ENCODE data around the gene RHBDD3.

RHBDD3 gene

DNA sequence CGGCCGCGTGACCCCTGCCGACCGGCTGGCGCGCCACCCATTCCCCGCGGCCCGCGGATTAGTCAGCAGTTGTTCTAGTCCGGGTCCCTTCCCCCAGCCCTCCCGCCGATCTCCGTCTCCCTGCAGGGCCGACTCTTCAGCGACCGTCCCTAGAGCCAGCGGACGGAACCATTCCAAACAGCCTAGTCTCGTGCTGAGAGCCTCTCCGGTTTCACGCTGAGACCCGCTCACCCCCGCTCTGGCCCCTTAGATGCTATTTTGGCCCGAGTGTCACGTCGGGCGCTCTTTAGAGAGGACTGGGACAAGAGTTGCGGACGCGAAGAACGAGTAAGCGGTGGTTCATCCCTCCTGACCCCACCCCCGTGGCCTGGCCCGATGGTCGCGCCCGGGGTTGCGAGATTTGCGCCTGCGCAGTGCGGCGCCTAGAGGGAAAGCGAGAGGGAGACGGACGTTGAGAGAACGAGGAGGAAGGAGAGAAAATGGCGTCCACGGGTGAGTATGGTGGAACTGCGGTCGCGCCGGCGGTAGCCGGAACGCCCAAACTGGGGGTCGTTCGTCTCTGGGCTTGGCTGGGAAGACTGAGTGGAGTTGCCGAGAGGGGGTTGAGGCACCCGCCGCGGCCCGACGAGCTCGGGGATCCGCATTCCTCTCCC is at the start of gene RHBDD3, which contains the start of gene EWSR1:
RHBDD3 (minus strand) TSS at position 124 of the 653 bp plus-strand sequence. CDS start 2,355 bp downstream, outside the sequence.
EWSR1 (plus strand) TSS at position 411 of the 653 bp plus-strand sequence; CDS start at position 480, 69 bp downstream.
- DNase-seq = peak; percentile 96

GRCh38 chr22:29316141-29316828 is 48.5 kb upstream of the RHBDD3 start:
- DNase-seq = no peak

GRCh38 chr22:29315286-29316140 is 47.7 kb upstream of the RHBDD3 start, which contains the start of gene RASL10A:
Gene RASL10A (minus strand): TSS chr22:29315697. CDS start chr22:29315246, 451 bp downstream.
- no peak for DNase-seq

DNA sequence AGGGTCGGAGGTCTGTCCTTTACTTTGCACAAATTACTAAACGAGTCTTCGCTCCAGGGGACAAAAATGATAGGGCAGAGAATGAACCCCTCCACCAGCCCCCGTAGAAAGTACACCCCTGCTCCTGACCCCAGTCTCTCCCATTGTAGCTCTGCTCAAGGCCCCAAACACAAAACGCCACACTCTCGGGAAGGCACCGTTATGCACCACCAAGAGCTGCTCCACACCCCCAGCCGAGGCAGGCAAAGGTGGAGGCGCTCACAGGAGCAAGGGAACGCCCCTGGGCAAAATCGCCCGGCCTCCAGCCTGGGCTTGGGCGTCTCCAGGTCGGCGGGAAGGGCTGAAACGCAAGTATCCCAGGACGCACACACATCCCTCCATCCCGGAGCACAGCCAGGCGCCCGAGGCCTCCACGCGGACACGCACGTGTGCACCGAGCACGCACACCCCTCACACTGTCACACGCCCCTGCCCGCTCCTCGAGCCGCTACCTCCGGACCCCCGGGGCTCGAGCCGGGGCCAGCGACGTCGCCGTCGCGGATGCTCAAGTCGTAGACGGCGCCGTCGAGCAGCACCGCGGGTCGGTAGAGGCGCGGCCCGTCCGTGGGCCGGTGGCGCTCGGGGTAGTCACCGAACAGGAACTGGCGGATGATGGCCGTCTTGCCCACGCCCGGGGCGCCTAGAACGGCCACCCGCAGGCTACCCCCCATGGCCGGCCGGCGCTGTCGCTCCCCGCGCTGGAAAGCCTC is 46.9 kb upstream of the RHBDD3 start:
- DNase-seq = no peak

- DNase-seq = no peak
These were observed 46.0 kb upstream of the RHBDD3 start for GRCh38 chr22:29313576-29314466.

DNA sequence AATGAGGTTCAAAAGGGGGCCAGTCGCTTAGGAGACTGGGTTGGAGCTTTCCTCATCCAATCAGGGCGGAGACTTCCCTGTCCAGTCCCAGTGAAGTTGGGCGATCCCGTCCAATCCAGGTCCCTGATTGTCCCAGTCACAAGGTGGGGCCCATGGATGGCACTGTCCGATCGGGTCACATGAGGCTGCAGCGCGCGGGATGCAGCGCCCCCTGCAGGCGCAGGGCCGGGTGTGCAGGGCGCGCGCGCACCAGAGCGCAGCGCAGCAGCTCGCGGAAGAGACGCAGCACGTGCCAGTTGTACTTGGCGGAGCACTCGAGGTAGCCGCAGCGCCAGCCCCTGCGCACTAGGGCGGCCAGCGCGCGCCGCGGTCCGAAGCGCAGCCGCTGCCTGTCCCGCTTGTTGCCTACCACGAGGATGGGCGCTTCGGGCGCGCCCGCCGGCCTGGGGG is 45.4 kb upstream of the RHBDD3 start:
- DNase-seq = no peak

DNA sequence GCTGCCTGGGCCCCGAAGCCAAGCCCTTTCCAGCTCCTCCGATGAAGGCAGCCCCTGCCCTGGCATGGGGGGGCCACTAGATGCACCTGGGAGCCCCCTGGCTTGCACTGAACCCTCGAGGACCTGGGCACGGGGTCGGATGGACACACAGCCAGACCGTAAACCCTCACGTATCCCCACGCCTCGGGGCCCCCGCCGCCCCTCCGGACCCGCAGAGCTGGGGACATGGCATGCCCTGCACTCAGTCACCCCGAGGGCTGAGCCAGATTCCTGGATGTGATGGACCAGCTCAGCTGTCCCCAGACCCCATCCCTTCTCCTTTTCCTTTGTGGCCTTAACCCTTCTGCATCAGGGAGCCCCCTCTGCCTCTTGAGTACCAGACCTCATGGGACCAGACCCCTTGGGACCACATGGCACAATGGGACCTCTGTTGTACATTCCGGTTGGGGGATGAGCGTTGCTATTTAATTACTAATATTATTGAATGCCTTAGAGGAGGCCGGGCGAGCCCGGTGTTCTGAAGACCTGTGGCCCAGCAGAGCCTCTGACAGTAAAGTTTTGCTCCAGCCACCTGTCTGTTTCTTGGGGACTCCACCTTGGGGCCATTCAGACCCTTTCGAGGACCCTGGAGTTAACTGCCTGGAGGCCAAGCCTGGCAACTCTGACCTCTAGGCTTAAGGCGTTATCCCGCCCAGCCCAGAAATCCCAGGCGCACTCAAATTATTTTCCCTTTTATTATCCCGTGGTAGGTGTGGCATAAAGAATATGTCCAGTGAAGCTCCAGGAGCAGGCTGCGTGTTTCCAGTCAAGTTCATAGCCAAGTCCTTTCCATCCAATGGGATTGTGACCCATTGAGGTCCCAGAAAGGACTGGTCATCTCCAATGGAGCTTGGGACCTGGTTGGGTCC is 44.7 kb upstream of the RHBDD3 start:
- no peak for DNase-seq

DNA sequence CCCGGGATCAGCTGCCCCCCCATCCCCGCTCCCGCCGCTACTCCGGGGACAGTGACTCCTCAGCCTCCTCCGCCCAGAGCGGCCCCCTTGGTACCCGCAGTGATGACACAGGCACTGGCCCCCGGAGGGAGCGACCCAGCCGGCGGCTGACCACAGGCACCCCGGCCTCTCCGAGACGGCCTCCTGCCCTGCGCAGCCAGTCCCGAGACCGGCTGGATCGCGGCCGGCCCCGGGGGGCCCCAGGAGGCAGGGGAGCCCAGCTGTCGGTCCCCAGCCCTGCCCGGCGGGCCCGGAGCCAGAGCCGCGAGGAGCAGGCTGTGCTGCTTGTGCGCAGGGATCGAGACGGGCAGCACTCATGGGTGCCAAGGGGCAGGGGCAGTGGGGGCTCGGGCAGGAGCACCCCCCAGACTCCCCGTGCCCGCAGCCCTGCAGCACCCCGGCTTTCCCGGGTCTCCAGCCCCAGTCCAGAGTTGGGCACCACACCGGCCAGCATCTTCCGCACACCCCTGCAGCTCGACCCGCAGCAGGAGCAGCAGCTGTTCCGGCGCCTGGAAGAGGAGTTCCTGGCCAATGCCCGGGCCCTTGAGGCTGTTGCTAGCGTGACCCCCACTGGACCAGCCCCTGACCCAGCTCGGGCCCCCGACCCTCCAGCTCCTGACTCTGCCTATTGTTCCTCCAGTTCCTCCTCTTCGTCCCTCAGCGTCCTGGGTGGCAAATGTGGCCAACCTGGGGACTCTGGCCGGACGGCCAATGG is 43.9 kb upstream of the RHBDD3 start:
- no peak for DNase-seq

- DNase-seq = peak; percentile 57
These were observed 43.1 kb upstream of the RHBDD3 start for GRCh38 chr22:29310863-29311339.

DNA sequence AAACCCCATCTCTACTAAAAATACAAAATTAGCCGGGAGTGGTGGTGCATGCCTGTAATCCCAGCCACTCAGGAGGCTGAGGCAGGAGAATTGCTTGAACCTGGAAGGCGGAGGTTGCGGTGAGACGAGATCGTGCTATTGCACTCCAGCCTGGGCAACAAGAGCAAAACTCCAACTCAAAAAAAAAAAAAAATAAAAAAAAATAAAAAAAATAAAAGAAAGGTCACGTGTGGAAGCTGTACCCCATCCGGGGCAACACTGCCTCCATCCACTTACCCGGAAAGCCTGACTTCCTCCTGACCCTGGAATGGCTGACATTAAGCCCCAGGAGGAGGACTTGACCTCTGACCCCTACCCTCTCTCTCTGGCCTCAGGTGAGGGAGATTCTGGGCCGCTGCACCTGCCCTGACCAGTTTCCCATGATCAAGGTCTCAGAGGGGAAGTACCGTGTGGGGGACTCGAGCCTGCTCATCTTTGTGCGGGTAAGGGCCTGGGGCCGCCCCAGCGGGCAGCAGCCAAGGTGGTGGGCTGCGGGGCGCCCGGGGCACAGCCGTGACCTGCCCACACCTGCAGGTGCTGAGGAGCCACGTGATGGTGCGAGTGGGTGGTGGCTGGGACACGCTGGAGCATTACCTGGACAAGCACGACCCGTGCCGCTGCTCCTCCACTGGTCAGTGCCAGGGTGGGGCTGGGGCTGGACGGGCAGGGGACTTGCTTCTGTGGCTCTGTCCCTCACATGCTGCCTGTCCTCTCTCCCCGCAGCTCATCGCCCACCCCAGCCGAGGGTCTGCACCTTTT is 42.5 kb upstream of the RHBDD3 start:
- peak; percentile 10 for DNase-seq

DNA sequence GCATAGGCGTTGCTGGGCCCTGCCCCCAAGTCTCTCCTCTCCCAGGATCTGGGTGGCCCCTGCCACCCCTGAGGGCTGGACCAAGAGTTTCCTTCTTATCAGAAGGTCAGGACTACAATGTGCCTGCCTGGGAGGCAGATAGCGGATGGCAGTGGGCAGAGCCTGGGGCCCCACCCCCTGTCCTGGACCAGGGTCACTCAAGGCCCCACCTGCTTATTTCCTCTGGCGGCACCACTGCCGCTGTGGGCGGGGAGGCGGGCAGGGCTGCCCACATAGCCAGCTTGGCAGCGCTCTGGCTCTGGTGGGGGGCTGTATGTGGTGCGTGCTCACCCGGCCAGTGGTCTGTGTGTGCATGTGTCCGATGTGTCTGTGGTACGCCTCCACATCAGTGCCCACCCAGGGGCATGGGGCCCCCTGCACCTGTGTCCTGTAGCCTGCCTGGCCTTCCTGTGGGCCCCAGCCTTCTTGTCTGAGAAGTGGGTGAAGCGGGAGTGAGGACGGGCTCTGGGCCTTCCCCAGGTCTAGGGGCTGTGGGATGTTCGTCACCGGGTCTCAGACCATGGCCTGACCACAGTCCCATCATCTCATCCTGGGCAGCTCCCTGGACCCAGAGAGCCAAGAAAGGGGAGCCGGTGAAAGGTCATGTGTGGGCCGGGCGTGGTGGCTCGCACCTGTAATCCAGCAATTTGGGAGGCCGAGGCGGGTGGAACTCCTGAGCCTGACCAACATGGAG is 41.7 kb upstream of the RHBDD3 start:
- no peak for DNase-seq

GRCh38 chr22:29308791-29309262 is 41.0 kb upstream of the RHBDD3 start:
- DNase-seq = no peak

- DNase-seq = no peak
These were observed 40.5 kb upstream of the RHBDD3 start for GRCh38 chr22:29308148-29308790.

GRCh38 chr22:29307596-29308147 is 39.9 kb upstream of the RHBDD3 start:
- peak; percentile 14 for DNase-seq

GRCh38 chr22:29306835-29307595 is 39.2 kb upstream of the RHBDD3 start:
- peak; percentile 24 for DNase-seq
